Adrenal gland (tissue), 5 donors: ENCODE data around the gene ARMH1.
"Not testable (repeated sequence)": the region's sequence is repeated elsewhere in the genome, so short reads cannot be mapped to it uniquely, and the experiment has no call there.

Experiments used
- POLR2A ChIP-seq, 2 donors: fragments of 450-650 bp; IDR thresholded peaks; one replicate each; pipeline ENCODE4 v1.6.1; 2017; ENCODE audit warnings: antibody characterized with exemption in 2 of 2, mild to moderate bottlenecking in 2 of 2, moderate library complexity in 1 of 2
- TF ChIP-seq, protein P1 (sequence below), 6 experiments: fragments of 450-650 bp in 4 of 6; fragments of 200-600 bp in 2 of 6; sonication (generic) in 1 of 6; IDR thresholded peaks; 1 replicate in 5 of 6; 2 replicates in 1 of 6; pipeline versions ENCODE4 v1.5.1 to v1.8.0; 2016 to 2021; ENCODE audit warnings: antibody characterized with exemption in 6 of 6, mild to moderate bottlenecking in 2 of 6, moderate library complexity in 1 of 6
- donor health status: DM: no; HTN: no; CAD: no.

DNA sequence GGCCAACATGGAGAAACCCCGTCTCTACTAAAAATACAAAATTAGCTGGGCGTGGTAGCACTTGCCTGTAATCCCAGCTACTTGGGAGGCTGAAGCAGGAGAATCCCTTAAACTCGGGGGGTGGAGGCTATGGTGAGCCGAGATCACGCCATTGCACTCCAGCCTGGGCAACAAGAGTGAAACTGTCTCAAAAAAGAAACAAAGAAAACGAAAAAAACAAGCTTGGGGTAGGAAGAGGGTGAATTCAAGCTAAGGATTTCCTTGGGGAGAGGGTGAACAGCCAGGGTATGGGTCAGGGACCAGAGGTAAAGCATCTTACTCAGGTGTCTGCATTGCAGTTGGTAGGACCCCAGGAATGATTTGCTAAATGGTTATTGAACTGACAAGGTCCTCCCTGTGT lies 91.9 kb downstream of the ARMH1 start:
- TF ChIP-seq, protein P1, sequence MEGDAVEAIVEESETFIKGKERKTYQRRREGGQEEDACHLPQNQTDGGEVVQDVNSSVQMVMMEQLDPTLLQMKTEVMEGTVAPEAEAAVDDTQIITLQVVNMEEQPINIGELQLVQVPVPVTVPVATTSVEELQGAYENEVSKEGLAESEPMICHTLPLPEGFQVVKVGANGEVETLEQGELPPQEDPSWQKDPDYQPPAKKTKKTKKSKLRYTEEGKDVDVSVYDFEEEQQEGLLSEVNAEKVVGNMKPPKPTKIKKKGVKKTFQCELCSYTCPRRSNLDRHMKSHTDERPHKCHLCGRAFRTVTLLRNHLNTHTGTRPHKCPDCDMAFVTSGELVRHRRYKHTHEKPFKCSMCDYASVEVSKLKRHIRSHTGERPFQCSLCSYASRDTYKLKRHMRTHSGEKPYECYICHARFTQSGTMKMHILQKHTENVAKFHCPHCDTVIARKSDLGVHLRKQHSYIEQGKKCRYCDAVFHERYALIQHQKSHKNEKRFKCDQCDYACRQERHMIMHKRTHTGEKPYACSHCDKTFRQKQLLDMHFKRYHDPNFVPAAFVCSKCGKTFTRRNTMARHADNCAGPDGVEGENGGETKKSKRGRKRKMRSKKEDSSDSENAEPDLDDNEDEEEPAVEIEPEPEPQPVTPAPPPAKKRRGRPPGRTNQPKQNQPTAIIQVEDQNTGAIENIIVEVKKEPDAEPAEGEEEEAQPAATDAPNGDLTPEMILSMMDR (IDR thresholded peaks at IDR 0.05) = not testable (repeated sequence)
- not testable (repeated sequence) for TF ChIP-seq POLR2A (IDR thresholded peaks at IDR 0.05)
